GM06990 (cell line): ENCODE data around the gene SGPP2.

Experiments
- DNase-seq: peaks from one replicate; pipeline ENCODE4 v3.0.0-alpha.2; 2011; ENCODE audit not compliant: insufficient read length; ENCODE audit errors: extremely low read depth
- H3K27me3 ChIP-seq: replicated peaks from 2 replicates; pipeline ENCODE4 v1.6.0; 2011; ENCODE audit warnings: low read length; ENCODE audit not compliant: control insufficient read depth, insufficient read depth
- H3K36me3 ChIP-seq: 2 replicates; pipeline ENCODE4 v1.5.1; 2011; ENCODE audit warnings: low read length; ENCODE audit not compliant: control insufficient read depth, insufficient read depth
- H3K4me3 ChIP-seq: replicated peaks from 2 replicates; pipeline ENCODE4 v1.5.1; 2011; ENCODE audit warnings: low read depth, mild to moderate bottlenecking, control low read depth, low read length
- TF ChIP-seq, protein P1 (sequence below): IDR thresholded peaks from 2 replicates; pipeline ENCODE4 v1.5.1; 2011; ENCODE audit warnings: low read length, control low read depth, mild to moderate bottlenecking, inconsistent platforms; ENCODE audit not compliant: insufficient read depth, poor library complexity, severe bottlenecking

Gene SGPP2

DNA sequence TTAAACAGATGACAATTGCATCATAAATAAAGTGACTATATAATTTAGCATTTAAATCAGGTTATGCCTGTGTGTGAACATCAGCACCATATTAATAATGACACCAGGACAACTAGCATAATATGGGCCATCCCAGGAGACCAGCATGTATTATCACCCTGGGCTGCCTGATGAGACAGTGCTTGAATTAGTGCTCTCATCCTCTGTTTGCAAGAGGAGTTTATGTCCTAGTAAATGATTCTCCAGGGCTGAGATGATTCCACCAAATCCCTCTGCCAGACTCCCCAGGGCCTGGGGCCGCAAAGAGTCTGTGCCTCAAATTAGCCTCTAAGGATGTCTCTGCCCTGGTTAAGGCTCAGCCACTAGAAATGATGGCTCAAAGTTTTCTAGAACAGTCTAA is 97.7 kb downstream of the SGPP2 start:
- Histone ChIP-seq H3K36me3 (peaks cover 2% of the 10 kb centered on the region), H3K4me3 (no peak overlapping the region), H3K27me3 (no peaks in the 10 kb centered on the region)
- DNase-seq: no peak
- TF ChIP-seq, protein P1, sequence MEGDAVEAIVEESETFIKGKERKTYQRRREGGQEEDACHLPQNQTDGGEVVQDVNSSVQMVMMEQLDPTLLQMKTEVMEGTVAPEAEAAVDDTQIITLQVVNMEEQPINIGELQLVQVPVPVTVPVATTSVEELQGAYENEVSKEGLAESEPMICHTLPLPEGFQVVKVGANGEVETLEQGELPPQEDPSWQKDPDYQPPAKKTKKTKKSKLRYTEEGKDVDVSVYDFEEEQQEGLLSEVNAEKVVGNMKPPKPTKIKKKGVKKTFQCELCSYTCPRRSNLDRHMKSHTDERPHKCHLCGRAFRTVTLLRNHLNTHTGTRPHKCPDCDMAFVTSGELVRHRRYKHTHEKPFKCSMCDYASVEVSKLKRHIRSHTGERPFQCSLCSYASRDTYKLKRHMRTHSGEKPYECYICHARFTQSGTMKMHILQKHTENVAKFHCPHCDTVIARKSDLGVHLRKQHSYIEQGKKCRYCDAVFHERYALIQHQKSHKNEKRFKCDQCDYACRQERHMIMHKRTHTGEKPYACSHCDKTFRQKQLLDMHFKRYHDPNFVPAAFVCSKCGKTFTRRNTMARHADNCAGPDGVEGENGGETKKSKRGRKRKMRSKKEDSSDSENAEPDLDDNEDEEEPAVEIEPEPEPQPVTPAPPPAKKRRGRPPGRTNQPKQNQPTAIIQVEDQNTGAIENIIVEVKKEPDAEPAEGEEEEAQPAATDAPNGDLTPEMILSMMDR: no peak

DNA sequence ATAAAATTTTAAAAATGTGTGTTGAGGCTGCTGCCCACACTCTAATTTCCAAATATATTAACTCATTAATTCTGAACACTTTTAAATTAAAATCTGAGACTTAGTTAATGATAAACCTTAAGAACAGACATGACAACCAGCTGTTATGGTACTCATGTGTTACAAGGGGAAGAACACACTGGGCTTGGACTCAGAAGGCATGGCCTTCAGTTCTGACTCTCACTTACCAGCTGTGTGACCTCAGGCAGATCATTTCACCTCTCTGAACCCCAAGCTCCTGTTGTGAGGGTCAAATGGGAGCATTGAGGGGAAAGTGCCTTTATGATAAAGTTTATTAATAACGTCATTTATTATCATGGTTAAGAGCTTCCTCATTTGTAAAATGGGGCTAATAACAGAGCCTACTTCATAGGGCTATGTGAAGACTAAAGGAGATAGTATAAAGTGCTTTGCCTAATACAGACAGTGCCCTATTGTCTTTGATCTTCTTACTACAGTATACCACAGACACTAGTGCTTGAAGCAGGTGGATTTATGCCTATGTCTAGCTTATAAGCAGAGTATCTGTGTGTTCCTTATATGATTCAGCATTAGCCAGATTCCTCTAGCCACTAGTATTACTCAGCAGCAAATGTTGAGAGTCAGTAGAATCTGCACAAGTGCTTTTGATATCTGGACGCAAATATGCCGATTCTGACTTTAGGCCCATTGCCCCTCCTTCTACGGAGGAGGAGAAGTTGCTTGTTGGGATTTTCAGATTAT is 99.6 kb downstream of the SGPP2 start:
- no peaks in the 10 kb centered on the region for H3K27me3 ChIP-seq
- H3K4me3 ChIP-seq: no peak overlapping the region
- no peak for DNase-seq
- peaks cover 2% of the 10 kb centered on the region for H3K36me3 ChIP-seq
- TF ChIP-seq, protein P1: no peak

DNA sequence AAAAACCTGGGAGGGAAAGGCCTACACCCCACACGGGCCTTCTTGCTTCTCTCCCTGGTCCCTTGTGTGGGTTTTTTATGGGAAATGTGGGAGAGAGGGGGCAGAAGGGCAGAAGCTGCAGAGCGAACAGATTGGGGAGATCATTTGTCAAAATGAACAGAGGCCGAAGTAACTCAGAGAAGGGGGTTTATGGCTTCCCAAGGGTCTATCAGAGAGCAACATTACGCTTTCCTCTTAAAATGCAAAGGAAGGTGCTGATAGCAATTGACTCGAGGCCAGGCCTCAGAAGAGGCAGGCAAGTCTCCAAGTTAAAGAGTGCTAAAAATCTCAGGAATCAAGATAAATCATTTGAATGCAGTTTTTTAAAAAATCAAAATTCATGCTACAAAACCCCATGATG is 101.5 kb downstream of the SGPP2 start:
- H3K36me3 ChIP-seq: peaks cover 2% of the 10 kb centered on the region
- H3K4me3 ChIP-seq: no peak overlapping the region
- no peak for DNase-seq
- H3K27me3 ChIP-seq: no peaks in the 10 kb centered on the region
- TF ChIP-seq, protein P1: no peak

DNA sequence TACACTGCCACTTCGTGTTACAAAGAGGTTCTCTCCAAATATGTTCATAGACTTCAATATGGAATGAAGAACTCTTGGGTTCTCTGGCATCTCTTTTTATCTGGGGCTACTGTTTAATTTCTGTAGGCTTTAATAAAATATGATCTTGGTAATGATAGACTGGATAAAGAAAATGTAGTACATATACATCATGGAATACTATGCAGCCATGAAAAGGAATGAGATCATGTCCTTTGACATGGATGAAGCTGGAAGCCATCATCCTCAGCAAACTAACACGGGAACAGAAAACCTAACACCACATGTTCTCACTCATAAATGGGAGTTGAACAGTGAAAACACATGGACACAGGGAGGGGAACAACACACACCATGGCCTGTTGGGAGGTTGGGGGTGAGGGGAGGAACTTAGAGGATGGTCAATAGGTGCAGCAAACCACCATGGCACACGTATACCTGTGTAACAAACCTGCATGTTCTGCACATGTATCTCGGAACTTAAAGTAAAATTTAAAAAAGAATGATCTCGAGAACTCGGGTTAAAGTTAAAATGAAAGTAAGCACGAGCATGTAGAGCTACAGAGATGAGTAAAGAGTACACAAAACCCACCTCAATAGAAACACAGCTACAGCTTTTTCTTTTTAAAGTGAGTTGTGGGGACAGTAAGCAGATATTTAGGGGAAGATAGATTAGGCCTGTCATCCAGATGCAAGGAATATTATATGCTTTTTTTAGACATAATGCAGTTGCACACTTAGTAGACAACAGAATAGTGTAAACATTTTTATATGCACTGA is 102.3 kb downstream of the SGPP2 start:
- H3K27me3 ChIP-seq: no peaks in the 10 kb centered on the region
- H3K4me3 ChIP-seq: peak overlapping the region; percentile 11; the same call in 1 of the 2 replicates
- no peak for DNase-seq
- peaks cover 2% of the 10 kb centered on the region for H3K36me3 ChIP-seq
- TF ChIP-seq, protein P1: no peak

DNA sequence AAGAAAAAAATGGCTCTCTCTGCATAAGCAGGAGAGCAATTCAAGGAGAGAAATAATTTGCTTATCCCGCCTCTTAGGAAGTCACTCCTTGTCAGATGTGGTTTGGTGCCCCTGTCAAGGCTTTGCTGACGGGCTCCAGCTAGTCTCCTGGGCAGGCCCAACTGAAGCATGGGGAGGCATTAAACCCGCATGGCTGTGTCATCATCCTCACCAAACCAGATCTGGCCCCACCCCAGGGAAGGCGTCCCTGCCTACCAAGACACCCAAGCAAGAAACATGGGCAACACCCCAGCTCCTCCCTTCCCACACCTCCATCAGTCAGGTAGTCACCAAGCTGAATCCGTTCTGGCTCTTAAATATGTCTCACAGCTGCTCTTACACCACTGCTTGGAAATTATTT is 108.0 kb downstream of the SGPP2 start:
- H3K36me3 ChIP-seq: peaks cover 6% of the 10 kb centered on the region
- no peak overlapping the region for H3K4me3 ChIP-seq
- H3K27me3 ChIP-seq: no peaks in the 10 kb centered on the region
- TF ChIP-seq, protein P1: no peak
- no peak for DNase-seq
